GM06990 (cell line): Measurements from ENCODE around the gene OLIG2.

Experiments used
- DNase-seq: peaks from one replicate; pipeline ENCODE4 v3.0.0-alpha.2; 2011; ENCODE audit not compliant: insufficient read length; ENCODE audit errors: extremely low read depth
- H3K27me3 ChIP-seq: replicated peaks from 2 replicates; pipeline ENCODE4 v1.6.0; 2011; ENCODE audit warnings: low read length; ENCODE audit not compliant: control insufficient read depth, insufficient read depth
- H3K36me3 ChIP-seq: 2 replicates; pipeline ENCODE4 v1.5.1; 2011; ENCODE audit warnings: low read length; ENCODE audit not compliant: control insufficient read depth, insufficient read depth
- H3K4me3 ChIP-seq: replicated peaks from 2 replicates; pipeline ENCODE4 v1.5.1; 2011; ENCODE audit warnings: low read depth, mild to moderate bottlenecking, control low read depth, low read length
- CTCF ChIP-seq: IDR thresholded peaks from 2 replicates; pipeline ENCODE4 v1.5.1; 2011; ENCODE audit warnings: low read length, control low read depth, mild to moderate bottlenecking, inconsistent platforms; ENCODE audit not compliant: insufficient read depth, poor library complexity, severe bottlenecking

Gene OLIG2

GRCh38 chr21:33071770-33072306 is 46.1 kb downstream of the OLIG2 start:
- no peak for TF ChIP-seq CTCF
- Histone ChIP-seq H3K4me3 (0 out of 2 replicates have a peak overlapping the region, but pooled peaks have one; percentile 22), H3K36me3 (no peaks in the 10 kb centered on the region), H3K27me3 (no peaks in the 10 kb centered on the region; the same call in none of the 2 replicates)
- peak; percentile 18 for DNase-seq

GRCh38 chr21:33073636-33074035 is 47.9 kb downstream of the OLIG2 start:
- Histone ChIP-seq H3K27me3 (peaks cover 1% of the 10 kb centered on the region), H3K36me3 (no peaks in the 10 kb centered on the region), H3K4me3 (no peak overlapping the region)
- DNase-seq: no peak
- TF ChIP-seq CTCF: no peak

GRCh38 chr21:33075128-33075527 is 49.4 kb downstream of the OLIG2 start:
- Histone ChIP-seq H3K4me3 (no peak overlapping the region), H3K36me3 (no peaks in the 10 kb centered on the region), H3K27me3 (peaks cover 1% of the 10 kb centered on the region)
- no peak for DNase-seq
- no peak for TF ChIP-seq CTCF

- Histone ChIP-seq H3K36me3 (no peaks in the 10 kb centered on the region), H3K27me3 (peaks cover 1% of the 10 kb centered on the region), H3K4me3 (no peak overlapping the region)
- no peak for DNase-seq
- TF ChIP-seq CTCF: no peak
Observed at GRCh38 chr21:33075596-33076195, 50.0 kb downstream of the OLIG2 start.

GRCh38 chr21:33076600-33077329 is 51.0 kb downstream of the OLIG2 start:
- Histone ChIP-seq H3K27me3 (peaks cover 1% of the 10 kb centered on the region), H3K4me3 (no peak overlapping the region), H3K36me3 (no peaks in the 10 kb centered on the region)
- DNase-seq: no peak
- no peak for TF ChIP-seq CTCF
